Measurements from ENCODE around the gene CXCL17. TPM values are rescaled to one million over a fixed set of nuclear protein-coding genes. Genes with fewer than 3 reads are reported as not detected.
"Not testable (repeated sequence)": the region's sequence is repeated elsewhere in the genome, so short reads cannot be mapped to it uniquely, and the experiment has no call there.

Gene CXCL17
- polyA plus RNA-seq, 3 donors = 0.11 TPM; not detected in 2

GRCh38 chr19:42468273-42468796 lies 25.6 kb upstream of the CXCL17 start:
- no peak for DNase-seq (ENCODE audit: extremely low read depth in 1 of 11, low read depth in 9 of 11, low spot score in 4 of 11)

- peak in 2 of 11 donors; percentile 16 to 25 for DNase-seq (ENCODE audit: extremely low read depth in 1 of 11, low read depth in 9 of 11, low spot score in 4 of 11)
These were observed 24.5 kb upstream of the CXCL17 start for GRCh38 chr19:42467183-42467760.

GRCh38 chr19:42466521-42467182 lies 23.9 kb upstream of the CXCL17 start:
- no peak for DNase-seq (ENCODE audit: extremely low read depth in 1 of 11, low read depth in 9 of 11, low spot score in 4 of 11)

- no peak for DNase-seq (ENCODE audit: extremely low read depth in 1 of 11, low read depth in 9 of 11, low spot score in 4 of 11)
These were observed 23.1 kb upstream of the CXCL17 start for GRCh38 chr19:42465827-42466280.

- no peak for DNase-seq (ENCODE audit: extremely low read depth in 1 of 11, low read depth in 9 of 11, low spot score in 4 of 11)
These were observed 19.1 kb upstream of the CXCL17 start for GRCh38 chr19:42461700-42462324.

GRCh38 chr19:42461231-42461630 lies 18.5 kb upstream of the CXCL17 start:
- not testable (repeated sequence) for DNase-seq (ENCODE audit: extremely low read depth in 1 of 11, low read depth in 9 of 11, low spot score in 4 of 11)

- DNase-seq (ENCODE audit: extremely low read depth in 1 of 11, low read depth in 9 of 11, low spot score in 4 of 11) = no peak
These were observed 17.2 kb upstream of the CXCL17 start for GRCh38 chr19:42459926-42460325.

- DNase-seq (ENCODE audit: extremely low read depth in 1 of 11, low read depth in 9 of 11, low spot score in 4 of 11) = no peak
These were observed 12.9 kb upstream of the CXCL17 start for GRCh38 chr19:42455621-42456081.

- no peak for DNase-seq (ENCODE audit: extremely low read depth in 1 of 11, low read depth in 9 of 11, low spot score in 4 of 11)
These were observed 12.3 kb upstream of the CXCL17 start for GRCh38 chr19:42455086-42455485.

- DNase-seq (ENCODE audit: extremely low read depth in 1 of 11, low read depth in 9 of 11, low spot score in 4 of 11) = no peak
These were observed 9.8 kb upstream of the CXCL17 start for GRCh38 chr19:42452590-42452989.

- DNase-seq (ENCODE audit: extremely low read depth in 1 of 11, low read depth in 9 of 11, low spot score in 4 of 11) = peak; percentile 56 to 86 (median 74)
These were observed 7.7 kb upstream of the CXCL17 start for GRCh38 chr19:42450314-42450934.

- DNase-seq (ENCODE audit: extremely low read depth in 1 of 11, low read depth in 9 of 11, low spot score in 4 of 11) = not testable (repeated sequence)
These were observed 5.6 kb upstream of the CXCL17 start for GRCh38 chr19:42448306-42448705.

GRCh38 chr19:42445948-42446347 lies 3.2 kb upstream of the CXCL17 start:
- DNase-seq (ENCODE audit: extremely low read depth in 1 of 11, low read depth in 9 of 11, low spot score in 4 of 11) = no peak

GRCh38 chr19:42443944-42444398 lies 1.2 kb upstream of the CXCL17 start:
- no peak for DNase-seq (ENCODE audit: extremely low read depth in 1 of 11, low read depth in 9 of 11, low spot score in 4 of 11)

GRCh38 chr19:42441049-42441445 lies 1.7 kb downstream of the CXCL17 start:
- DNase-seq (ENCODE audit: extremely low read depth in 1 of 11, low read depth in 9 of 11, low spot score in 4 of 11) = no peak

GRCh38 chr19:42440357-42441048 lies 2.2 kb downstream of the CXCL17 start:
- DNase-seq (ENCODE audit: extremely low read depth in 1 of 11, low read depth in 9 of 11, low spot score in 4 of 11) = peak in 1 of 11 donors; percentile 40

- DNase-seq (ENCODE audit: extremely low read depth in 1 of 11, low read depth in 9 of 11, low spot score in 4 of 11) = no peak
These were observed 6.7 kb downstream of the CXCL17 start for GRCh38 chr19:42436006-42436405.

GRCh38 chr19:42435316-42435715 lies 7.4 kb downstream of the CXCL17 start:
- DNase-seq (ENCODE audit: extremely low read depth in 1 of 11, low read depth in 9 of 11, low spot score in 4 of 11) = no peak
